HL-60 (cell line): ENCODE data around the gene SLC19A3.
"Not testable (repeated sequence)": the region's sequence is repeated elsewhere in the genome, so short reads cannot be mapped to it uniquely, and the experiment has no call there.

Source experiments
- DNase-seq, 2 experiments: peaks; one replicate each; pipeline ENCODE4 v3.0.0-alpha.2; 2010 to 2020; ENCODE audit warnings: low read depth in 1 of 2, low spot score in 1 of 2
- H3K27ac ChIP-seq: fragments of 250-450 bp; sonication (Bioruptor Pico); replicated peaks from 2 replicates; pipeline ENCODE4 v1.5.1; 2020; ENCODE audit warnings: mild to moderate bottlenecking, moderate library complexity
- H3K27me3 ChIP-seq: fragments of 250-450 bp; sonication (Bioruptor Pico); 2 replicates; pipeline ENCODE4 v1.5.1; 2021; ENCODE audit warnings: mild to moderate bottlenecking, moderate library complexity; ENCODE audit not compliant: insufficient read depth, poor library complexity, severe bottlenecking
- H3K4me3 ChIP-seq: replicated peaks from 2 replicates; pipeline ENCODE4 v1.5.1; 2011; ENCODE audit warnings: mild to moderate bottlenecking, control low read depth, low read length; ENCODE audit not compliant: insufficient read depth
- CTCF ChIP-seq: IDR thresholded peaks from one replicate; pipeline ENCODE4 v1.5.1; 2011; ENCODE audit warnings: low read length, control low read depth, inconsistent platforms; ENCODE audit not compliant: insufficient read depth
- GABPA ChIP-seq: IDR thresholded peaks from 2 replicates; pipeline ENCODE4 v1.6.1; 2012; ENCODE audit warnings: low read depth
- POLR2AphosphoS5 ChIP-seq: IDR thresholded peaks from 2 replicates; pipeline ENCODE4 v1.6.1; 2012; ENCODE audit warnings: low read depth
- REST ChIP-seq: IDR thresholded peaks from 2 replicates; pipeline ENCODE4 v1.6.1; 2012; ENCODE audit warnings: low read depth; ENCODE audit not compliant: insufficient replicate concordance
- SPI1 ChIP-seq: IDR thresholded peaks from 2 replicates; pipeline ENCODE4 v1.6.1; 2012; ENCODE audit warnings: low read depth, mild to moderate bottlenecking, borderline replicate concordance

The SLC19A3 gene

GRCh38 chr2:227745594-227745993, 27.8 kb upstream of the SLC19A3 start, which contains the start of gene SCYGR8:
SCYGR8 (plus strand) TSS chr2:227745894; CDS start chr2:227745894, 0 bp downstream.
- Histone ChIP-seq H3K4me3 (no peak within 1 kb of the TSS), H3K27ac (no peak within 1 kb of the TSS), H3K27me3 (no peaks in the 10 kb centered on the region)
- TF ChIP-seq POLR2AphosphoS5 (no peak), CTCF (no peak), GABPA (no peak), REST (no peak), SPI1 (no peak)
- DNase-seq: no peak

- DNase-seq, H3K27me3 ChIP-seq, H3K27ac ChIP-seq, H3K4me3 ChIP-seq: not testable (repeated sequence)
These were observed 22.9 kb upstream of the SLC19A3 start for GRCh38 chr2:227740705-227741104.

GRCh38 chr2:227739351-227739750, 21.5 kb upstream of the SLC19A3 start:
- no peak for DNase-seq
- Histone ChIP-seq H3K27ac (no peak overlapping the region), H3K27me3 (no peaks in the 10 kb centered on the region), H3K4me3 (no peak overlapping the region)
- no peak for TF ChIP-seq REST
- no peak for TF ChIP-seq POLR2AphosphoS5

GRCh38 chr2:227728035-227728434, 10.2 kb upstream of the SLC19A3 start, which contains the start of gene SCYGR7:
SCYGR7 (plus strand) TSS chr2:227728335; CDS start chr2:227728335, 0 bp downstream.
- H3K27ac ChIP-seq: no peak within 1 kb of the TSS
- H3K27me3 ChIP-seq: peaks cover 1% of the 10 kb centered on the region
- no peak within 1 kb of the TSS for H3K4me3 ChIP-seq
- TF ChIP-seq GABPA (no peak), SPI1 (no peak), REST (no peak), CTCF (no peak), POLR2AphosphoS5 (no peak)
- no peak for DNase-seq
